ENCODE measurements around the gene XPO5.

- TF ChIP-seq EZH2 (IDR thresholded peaks at IDR 0.05; ENCODE audit: insufficient read depth, poor library complexity, severe bottlenecking) (no peak), EZH2phosphoT487 (IDR thresholded peaks at IDR 0.05; ENCODE audit: insufficient read depth, low read depth) (no peak)
Observed at GRCh38 chr6:43472515-43472914, 103.3 kb downstream of the XPO5 start.

All from GM23248 (cell line).